Naive thymus-derived CD4-positive, alpha-beta T cell (primary cell): ENCODE measurements around the gene NAV3. TPM values are rescaled to one million over a fixed set of nuclear protein-coding genes. Genes with fewer than 3 reads are reported as not detected.
A peak's percentile ranks its signal among the peaks of the same experiment; 100 is the strongest.

Experiments used
- ATAC-seq: fragments of 150-1000 bp; cut with Tn5 transposase; 2 replicates; pipeline ENCODE4 v1.10.0; 2021; ENCODE audit warnings: mild to moderate bottlenecking, moderate library complexity
- CTCF ChIA-PET: fragments of 350-600 bp; sonication (Branson Sonifier 250); formaldehyde crosslinking; loops from one replicate; lab custom pipeline; 2021; ENCODE audit warnings: antibody characterized with exemption; lab: Charles Lee
- POLR2A ChIA-PET: fragments of 350-600 bp; sonication (Branson Sonifier 250); formaldehyde crosslinking; loops from one replicate; lab custom pipeline; 2021; ENCODE audit warnings: antibody characterized with exemption, inconsistent platforms; lab: Charles Lee
- DNase-seq, 9 donors: peaks; one replicate each; pipeline versions ENCODE4 v3.0.0 to v3.0.0-alpha.2; 2020 to 2022; ENCODE audit warnings: mixed read lengths in 1 of 9
- H3K27ac ChIP-seq: one replicate; pipeline ENCODE4 v1.7.0; 2013; ENCODE audit warnings: mild to moderate bottlenecking, low read depth, low read length, moderate library complexity
- H3K27me3 ChIP-seq, 2 donors: one replicate each; pipeline ENCODE4 v1.7.0; 2013; ENCODE audit warnings: low read length in 2 of 2, mild to moderate bottlenecking in 2 of 2, moderate library complexity in 2 of 2; ENCODE audit not compliant: control insufficient read depth in 2 of 2, insufficient read depth in 2 of 2
- H3K36me3 ChIP-seq, 3 experiments: 1 replicate in 2 of 3; 2 replicates in 1 of 3; pipeline ENCODE4 v1.7.0; 2013; ENCODE audit warnings: low read length in 3 of 3, mild to moderate bottlenecking in 3 of 3, moderate library complexity in 1 of 3; ENCODE audit not compliant: insufficient read depth in 3 of 3, control insufficient read depth in 2 of 3
- H3K4me1 ChIP-seq, 2 donors: one replicate each; pipeline ENCODE4 v1.7.0; 2013; ENCODE audit warnings: low read length in 2 of 2, mild to moderate bottlenecking in 2 of 2, moderate library complexity in 1 of 2; ENCODE audit not compliant: control insufficient read depth in 2 of 2, insufficient read depth in 2 of 2
- H3K4me3 ChIP-seq: 2 replicates; pipeline ENCODE4 v1.7.0; 2013; ENCODE audit warnings: mild to moderate bottlenecking, low read length
- H3K9me3 ChIP-seq, 3 experiments: 1 replicate in 2 of 3; 2 replicates in 1 of 3; pipeline ENCODE4 v1.7.0; 2013; ENCODE audit warnings: low read length in 3 of 3; ENCODE audit not compliant: control insufficient read depth in 2 of 3
- H3K27ac Mint-ChIP-seq, 9 donors: one replicate each; pipeline ENCODE4 v1.8.0; 2020 to 2022; ENCODE audit warnings: mixed read lengths in 9 of 9, mild to moderate bottlenecking in 8 of 9, moderate library complexity in 5 of 9, inconsistent platforms in 2 of 9
- H3K27me3 Mint-ChIP-seq, 5 donors: one replicate each; pipeline ENCODE4 v1.8.0; 2021 to 2022; ENCODE audit warnings: mixed read lengths in 5 of 5, mild to moderate bottlenecking in 1 of 5
- H3K36me3 Mint-ChIP-seq, 5 donors: one replicate each; pipeline ENCODE4 v1.8.0; 2020 to 2022; ENCODE audit warnings: mixed read lengths in 5 of 5, mild to moderate bottlenecking in 3 of 5, inconsistent platforms in 1 of 5
- H3K4me1 Mint-ChIP-seq, 7 donors: one replicate each; pipeline ENCODE4 v1.8.0; 2020 to 2022; ENCODE audit warnings: mixed read lengths in 7 of 7, mild to moderate bottlenecking in 3 of 7, inconsistent platforms in 1 of 7
- H3K4me3 Mint-ChIP-seq, 10 donors: one replicate each; pipeline ENCODE4 v1.8.0; 2020 to 2022; ENCODE audit warnings: mild to moderate bottlenecking in 10 of 10, mixed read lengths in 10 of 10, moderate library complexity in 6 of 10, inconsistent platforms in 2 of 10
- H3K9me3 Mint-ChIP-seq, 11 donors: one replicate each; pipeline ENCODE4 v1.8.0; 2020 to 2022; ENCODE audit warnings: mixed read lengths in 11 of 11, mild to moderate bottlenecking in 4 of 11, inconsistent platforms in 1 of 11, moderate library complexity in 1 of 11
- intact Hi-C, 2 donors: fragments of 100-400 bp; cut with micrococcal nuclease; formaldehyde crosslinking; loops; one replicate each; pipeline ENCODE4 v1.15.1; 2023
- polyA plus RNA-seq, 2 donors: library from polyadenylated mRNA; unstranded; fragments of 300-500 nt; fragmentation: Illumina TruSeq; gene quantifications; one replicate each; pipeline ENCODE4 v1.2.3, GENCODE V29; 2021
- total RNA-seq, 6 experiments: library from RNA in 5 of 6; stranded (reverse) in 5 of 6; gene quantifications; 1 replicate in 5 of 6; 2 replicates in 1 of 6; pipeline ENCODE4 v1.2.3 and lab custom pipeline; 2021 to 2026

The NAV3 gene
- total and polyA plus RNA-seq, 7 experiments from 2014 or later = not detected

DNA sequence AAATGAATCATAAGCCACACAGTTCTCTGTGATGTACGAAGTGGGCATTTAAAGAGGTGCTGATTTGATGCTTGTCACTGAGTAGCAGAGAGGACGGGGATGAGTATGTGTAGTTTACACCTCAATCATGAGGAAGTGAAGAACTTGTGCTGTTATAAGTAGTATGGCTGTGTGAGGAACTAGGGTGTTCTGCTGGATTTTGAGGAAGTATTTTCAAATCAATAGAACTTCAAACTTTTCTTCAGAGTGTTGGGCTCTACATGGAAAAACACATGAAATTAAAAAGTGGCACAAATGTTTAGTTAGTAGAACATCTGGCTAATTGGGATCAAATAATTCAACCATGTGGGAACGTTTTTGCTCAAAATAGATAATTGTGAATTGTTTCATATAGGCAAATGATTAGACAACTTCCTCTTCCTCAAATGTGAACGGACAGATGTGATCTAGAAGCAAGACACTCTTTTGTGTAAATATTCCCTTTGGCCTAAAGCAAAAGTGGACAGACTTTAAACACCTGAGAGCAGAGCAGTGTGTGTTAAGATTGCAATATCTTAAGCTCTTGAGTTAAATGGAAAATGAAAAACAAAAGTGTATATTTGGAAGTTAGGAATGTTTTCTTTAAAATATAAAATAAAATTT lies 168.5 kb downstream of the NAV3 start:
- ATAC-seq (peak; percentile 76), DNase-seq (no peak)
- Mint-ChIP-seq H3K27ac (no peak overlapping the region), H3K27me3 (no peaks in the 10 kb centered on the region), H3K4me3 (no peak overlapping the region), H3K9me3 (peaks cover 0 to 2% (median 0%) of the 10 kb centered on the region in 11 donors), H3K4me1 (no peaks in the 10 kb centered on the region), H3K36me3 (no peaks in the 10 kb centered on the region)
- Histone ChIP-seq H3K27ac (no peak overlapping the region), H3K9me3 (no peaks in the 10 kb centered on the region), H3K4me1 (no peaks in the 10 kb centered on the region), H3K27me3 (no peaks in the 10 kb centered on the region), H3K36me3 (no peaks in the 10 kb centered on the region), H3K4me3 (no peak overlapping the region)
- POLR2A ChIA-PET = no interaction called here
- CTCF ChIA-PET = no interaction called here
- intact Hi-C loops = no loop called here

DNA sequence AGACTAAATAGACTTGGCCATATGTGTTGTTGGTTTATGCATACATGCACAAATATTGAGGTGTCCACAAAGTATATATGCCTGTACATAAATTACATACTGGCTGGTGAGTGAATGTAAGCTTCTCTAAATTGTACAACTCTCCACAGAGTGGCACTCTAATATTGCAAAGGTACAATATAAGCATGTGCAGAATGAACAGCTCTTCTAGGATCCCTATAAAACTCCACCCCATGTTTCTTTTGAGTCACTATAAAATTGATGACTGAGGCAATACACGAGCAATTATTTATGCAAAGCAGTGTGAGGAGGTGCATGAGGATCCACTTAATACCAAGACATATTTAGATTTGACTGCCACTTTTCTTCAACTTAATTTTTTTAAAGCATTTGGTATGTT lies 172.2 kb downstream of the NAV3 start:
- Mint-ChIP-seq H3K4me1 (no peaks in the 10 kb centered on the region), H3K9me3 (peaks cover 0 to 4% (median 0%) of the 10 kb centered on the region in 11 donors), H3K36me3 (no peaks in the 10 kb centered on the region), H3K4me3 (no peak overlapping the region), H3K27ac (no peak overlapping the region), H3K27me3 (no peaks in the 10 kb centered on the region)
- H3K27me3 ChIP-seq = no peaks in the 10 kb centered on the region
- DNase-seq (no peak), ATAC-seq (no peak)
- H3K4me1 ChIP-seq = no peaks in the 10 kb centered on the region
- intact Hi-C loops = no loop called here
- no peak overlapping the region for H3K4me3 ChIP-seq
- H3K9me3 ChIP-seq = no peaks in the 10 kb centered on the region
- CTCF ChIA-PET = no interaction called here
- POLR2A ChIA-PET = no interaction called here
- H3K27ac ChIP-seq = no peak overlapping the region
- H3K36me3 ChIP-seq = no peaks in the 10 kb centered on the region

DNA sequence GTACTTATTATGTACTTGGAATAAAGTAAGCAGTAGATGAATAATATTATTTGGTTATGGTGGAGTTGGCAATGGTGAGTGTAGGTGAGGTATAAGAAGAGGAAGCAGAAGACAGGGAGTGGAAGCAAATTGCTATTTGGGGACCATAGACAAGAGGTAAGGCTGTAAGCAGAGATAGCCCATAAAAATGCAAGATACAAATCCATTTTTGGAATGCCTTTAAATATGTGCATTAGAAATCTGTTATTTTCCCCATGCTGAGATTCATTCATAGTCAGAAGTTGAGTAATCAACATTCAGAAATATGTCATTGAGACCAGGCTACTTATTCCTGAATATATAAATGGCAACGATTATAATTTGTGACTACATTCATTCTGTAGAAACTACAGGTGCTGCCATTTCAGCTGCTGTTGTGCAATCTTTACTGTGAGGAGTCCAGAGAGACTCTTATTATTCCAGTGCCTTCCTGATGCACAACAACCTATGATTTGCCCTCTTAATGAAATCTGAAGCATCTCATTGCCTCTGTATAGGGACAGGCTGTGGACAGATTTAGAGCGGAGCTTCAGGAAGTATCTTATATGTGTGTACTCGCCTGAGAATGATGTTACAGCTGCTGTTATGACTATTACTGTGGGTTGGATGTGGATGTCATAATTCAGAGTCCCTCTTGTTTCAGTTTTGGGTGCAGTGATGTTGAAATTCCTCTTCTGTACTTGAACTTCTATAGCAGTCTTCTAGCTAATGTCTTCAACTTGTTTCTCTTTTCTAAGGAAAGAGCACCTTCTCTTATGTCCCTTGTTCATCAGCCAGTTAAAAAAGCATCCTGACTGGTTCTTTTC lies 173.8 kb downstream of the NAV3 start:
- intact Hi-C loops = no loop called here
- no peak overlapping the region for H3K4me3 Mint-ChIP-seq

DNA sequence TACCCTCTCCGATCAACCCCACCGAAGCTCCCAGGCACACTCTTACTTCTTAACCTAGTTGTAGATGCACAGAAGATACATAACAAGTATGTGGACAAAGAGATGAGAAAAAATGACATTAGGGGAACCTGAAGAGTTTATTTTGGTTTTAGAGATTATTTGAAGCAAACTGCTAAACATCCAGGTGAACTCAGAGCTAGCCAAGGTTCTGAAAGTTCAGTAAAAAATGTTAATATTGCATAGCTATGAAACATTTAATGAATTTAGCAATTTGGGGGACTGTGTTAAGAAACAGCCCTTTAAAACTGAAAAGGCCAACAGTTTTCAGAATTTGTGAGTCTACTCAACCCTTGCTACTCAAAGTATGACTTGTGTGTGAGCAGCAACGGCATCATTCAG lies 174.4 kb downstream of the NAV3 start:
- Histone ChIP-seq H3K4me3 (no peak overlapping the region), H3K27me3 (no peaks in the 10 kb centered on the region), H3K9me3 (no peaks in the 10 kb centered on the region), H3K36me3 (no peaks in the 10 kb centered on the region), H3K27ac (no peak overlapping the region), H3K4me1 (no peaks in the 10 kb centered on the region)
- ChIA-PET POLR2A (no interaction called here), CTCF (no interaction called here)
- H3K9me3 Mint-ChIP-seq = peaks cover 0 to 4% (median 0%) of the 10 kb centered on the region in 11 donors
- H3K27ac Mint-ChIP-seq = no peak overlapping the region
- no peak overlapping the region for H3K4me3 Mint-ChIP-seq
- no peaks in the 10 kb centered on the region for H3K27me3 Mint-ChIP-seq
- no peaks in the 10 kb centered on the region for H3K4me1 Mint-ChIP-seq
- no peaks in the 10 kb centered on the region for H3K36me3 Mint-ChIP-seq
- DNase-seq = no peak
- no peak for ATAC-seq
- intact Hi-C loops = no loop called here

More for the DNA sequence above, 173.8 kb downstream of the NAV3 start:
- POLR2A ChIA-PET = no interaction called here
- no peak overlapping the region for H3K4me3 ChIP-seq
- H3K27ac ChIP-seq = no peak overlapping the region
- H3K4me1 Mint-ChIP-seq = no peaks in the 10 kb centered on the region
- no peaks in the 10 kb centered on the region for H3K27me3 ChIP-seq
- no peak for DNase-seq
- CTCF ChIA-PET = no interaction called here
- no peaks in the 10 kb centered on the region for H3K36me3 ChIP-seq
- no peaks in the 10 kb centered on the region for H3K27me3 Mint-ChIP-seq
- H3K9me3 Mint-ChIP-seq = peaks cover 0 to 4% (median 0%) of the 10 kb centered on the region in 11 donors
- H3K27ac Mint-ChIP-seq = no peak overlapping the region
- ATAC-seq = peak; percentile 41
- no peaks in the 10 kb centered on the region for H3K9me3 ChIP-seq
- H3K36me3 Mint-ChIP-seq = no peaks in the 10 kb centered on the region
- H3K4me1 ChIP-seq = no peaks in the 10 kb centered on the region

DNA sequence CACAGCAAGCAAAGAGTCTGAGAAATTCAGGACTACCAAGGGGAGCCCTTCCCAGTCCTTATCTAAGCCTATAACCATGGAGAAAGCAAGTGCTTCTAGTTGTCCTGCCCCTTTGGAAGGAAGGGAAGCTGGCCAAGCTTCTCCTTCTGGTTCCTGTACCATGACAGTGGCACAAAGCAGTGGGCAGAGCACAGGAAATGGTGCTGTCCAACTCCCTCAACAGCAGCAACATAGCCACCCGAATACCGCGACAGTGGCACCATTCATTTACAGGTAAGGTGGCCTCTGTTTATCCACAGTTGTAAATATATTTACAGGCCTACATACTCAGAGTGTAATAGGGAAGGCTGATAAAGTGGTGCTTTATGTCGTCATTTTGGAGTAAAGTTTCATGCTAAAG lies 176.5 kb downstream of the NAV3 start:
- no peaks in the 10 kb centered on the region for H3K36me3 Mint-ChIP-seq

DNA sequence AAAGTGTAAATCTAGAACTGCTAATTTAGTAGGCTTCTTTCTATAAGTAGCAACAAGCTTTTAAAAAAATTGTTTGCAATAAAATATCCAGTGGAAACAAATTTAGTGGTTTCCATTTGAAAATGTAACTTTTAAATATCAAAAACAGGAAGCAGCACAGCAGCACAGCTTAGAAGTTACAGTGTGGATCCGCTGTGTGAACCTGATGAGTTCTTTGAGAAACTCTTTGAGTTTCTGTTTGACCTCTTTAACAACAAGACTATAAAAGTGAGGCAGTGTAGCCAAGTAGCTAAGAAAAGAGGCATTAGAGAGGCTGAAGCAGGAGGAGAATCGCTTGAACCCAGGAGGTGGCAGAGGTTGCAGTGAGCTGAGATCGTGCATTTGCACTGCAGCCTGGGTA lies 178.3 kb downstream of the NAV3 start:
- no peak for DNase-seq
- Mint-ChIP-seq H3K27ac (no peak overlapping the region), H3K4me3 (no peak overlapping the region), H3K36me3 (no peaks in the 10 kb centered on the region), H3K27me3 (no peaks in the 10 kb centered on the region), H3K4me1 (no peaks in the 10 kb centered on the region), H3K9me3 (peaks cover 0 to 7% (median 0%) of the 10 kb centered on the region in 11 donors)
- no peak overlapping the region for H3K4me3 ChIP-seq
- H3K27ac ChIP-seq = no peak overlapping the region
- no peaks in the 10 kb centered on the region for H3K4me1 ChIP-seq
- no peaks in the 10 kb centered on the region for H3K9me3 ChIP-seq
- POLR2A ChIA-PET = no interaction called here
- no peak for ATAC-seq
- CTCF ChIA-PET = no interaction called here
- intact Hi-C loops = no loop called here
- H3K36me3 ChIP-seq = no peaks in the 10 kb centered on the region
- H3K27me3 ChIP-seq = no peaks in the 10 kb centered on the region

More for the DNA sequence above, 176.5 kb downstream of the NAV3 start:
- DNase-seq = no peak
- H3K4me1 ChIP-seq = no peaks in the 10 kb centered on the region
- no peak overlapping the region for H3K27ac Mint-ChIP-seq
- H3K4me1 Mint-ChIP-seq = no peaks in the 10 kb centered on the region
- no peaks in the 10 kb centered on the region for H3K27me3 ChIP-seq
- no peak for ATAC-seq
- no peak overlapping the region for H3K27ac ChIP-seq
- H3K4me3 Mint-ChIP-seq = no peak overlapping the region
- ChIA-PET POLR2A (no interaction called here), CTCF (no interaction called here)
- intact Hi-C loops = no loop called here
- peaks cover 0 to 6% (median 0%) of the 10 kb centered on the region in 11 donors for H3K9me3 Mint-ChIP-seq
- no peaks in the 10 kb centered on the region for H3K9me3 ChIP-seq
- no peaks in the 10 kb centered on the region for H3K27me3 Mint-ChIP-seq
- no peak overlapping the region for H3K4me3 ChIP-seq
- no peaks in the 10 kb centered on the region for H3K36me3 ChIP-seq
